H1 (cell line): ENCODE measurements around the gene ATP10D. TPM values are rescaled to one million over a fixed set of nuclear protein-coding genes. Genes with fewer than 3 reads are reported as not detected.

Experiments
- BACH1 ChIP-seq: IDR thresholded peaks from 2 replicates; pipeline ENCODE4 v1.6.1; 2012; ENCODE audit warnings: low read length, improper control_type of control experiment
- BRCA1 ChIP-seq: IDR thresholded peaks from 2 replicates; pipeline ENCODE4 v1.6.1; 2012; ENCODE audit warnings: low read depth, low read length, improper control_type of control experiment
- CBX5 ChIP-seq: fragments of 300-800, 300-1000 bp; sonication (generic); IDR thresholded peaks from 2 replicates; pipeline ENCODE4 v1.7.1; 2016; ENCODE audit warnings: antibody characterized with exemption, low read length, low read depth
- CHD7 ChIP-seq: fragments of 300-600 bp; sonication (generic); IDR thresholded peaks from 2 replicates; pipeline ENCODE4 v1.7.1; 2012; ENCODE audit warnings: low read length, moderate library complexity, mild to moderate bottlenecking, inconsistent platforms; ENCODE audit not compliant: insufficient replicate concordance
- HDAC2 ChIP-seq, 2 experiments: fragments of 300-600 bp in 1 of 2; sonication (generic) in 1 of 2; IDR thresholded peaks; 2 replicates each; pipeline ENCODE4 v1.6.1; 2011 to 2012; ENCODE audit warnings: low read depth in 2 of 2, low read length in 2 of 2, mild to moderate bottlenecking in 2 of 2, moderate library complexity in 2 of 2, borderline replicate concordance in 1 of 2, inconsistent platforms in 1 of 2
- JUND ChIP-seq: IDR thresholded peaks from 2 replicates; pipeline ENCODE4 v1.6.1; 2011; ENCODE audit warnings: mild to moderate bottlenecking, improper control_type of control experiment, low read length
- KDM5A ChIP-seq: fragments of 200-600 bp; IDR thresholded peaks from 2 replicates; pipeline ENCODE4 v1.7.1; 2012; ENCODE audit warnings: mild to moderate bottlenecking, low read length, inconsistent platforms, mixed read lengths
- PHF8 ChIP-seq: fragments of 200-600 bp; sonication (generic); conservative IDR thresholded peaks from 2 replicates; pipeline ENCODE4 v1.7.1; 2012; ENCODE audit warnings: low read depth, mild to moderate bottlenecking, inconsistent platforms, low read length, moderate library complexity
- POLR2AphosphoS5 ChIP-seq: IDR thresholded peaks from 2 replicates; pipeline ENCODE4 v1.6.1; 2011; ENCODE audit warnings: low read depth, low read length
- RBBP5 ChIP-seq: IDR thresholded peaks from 2 replicates; pipeline ENCODE4 v1.7.1; 2012; ENCODE audit warnings: low read depth, mild to moderate bottlenecking, inconsistent platforms, low read length, moderate library complexity, borderline replicate concordance
- polyA plus RNA-seq, 7 experiments: library from polyadenylated mRNA; depleted of rRNA in 3 of 7; stranded (reverse) in 5 of 7; unstranded in 2 of 7; fragments of >200 nt in 5 of 7; fragments of 200-250 nt in 2 of 7; gene quantifications; 1 replicate in 5 of 7; 2 replicates in 1 of 7; 4 replicates in 1 of 7; pipeline versions ENCODE4 v1.2.1 to v1.2.3, GENCODE V29; 2011 to 2013; ENCODE audit warnings: missing spikeins in 2 of 7, mixed read lengths in 2 of 7
- total RNA-seq: library from RNA; stranded (reverse); fragmentation: NEBNext Ultra II Directional; extraction: Animal tissue kit (Norgen Biotek cat#: 25700); gene quantifications from 2 replicates; pipeline ENCODE4 v1.2.1, GENCODE V29; 2021
- TF ChIP-seq, protein P1 (sequence below): IDR thresholded peaks from 2 replicates; pipeline ENCODE4 v1.6.1; 2012; ENCODE audit warnings: inconsistent platforms

The ATP10D gene
- total and polyA plus RNA-seq, 2 of the 8 experiments (the other 6 are each of a cell fraction or from before 2014, with no cell fraction given): 2.9 to 5.9 TPM

DNA sequence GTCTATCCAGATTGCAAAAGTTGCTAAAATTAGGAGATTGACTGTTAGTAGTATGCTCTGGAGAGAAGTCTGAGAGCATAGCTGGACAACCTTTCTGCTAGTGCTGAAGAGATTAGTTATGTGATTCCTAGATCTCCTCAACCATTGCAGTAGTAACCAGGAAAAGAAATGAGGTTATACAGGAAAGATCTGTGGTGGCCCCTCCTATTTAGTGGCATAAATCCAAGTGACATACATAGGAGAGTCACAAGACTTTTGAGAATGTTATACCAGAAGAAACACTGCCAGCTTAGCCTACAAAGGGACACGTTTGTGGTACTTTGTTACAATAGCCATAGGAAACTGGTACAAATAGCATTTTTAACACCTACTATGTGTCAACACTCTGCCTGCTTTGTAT lies 105.2 kb downstream of the ATP10D start (continued):
- no peak for TF ChIP-seq CHD7
- TF ChIP-seq BRCA1: no peak
- TF ChIP-seq KDM5A: no peak
- TF ChIP-seq HDAC2 (IDR thresholded peaks at IDR 0.05; ENCODE audit: borderline replicate concordance in 1 of 2, low read depth in 2 of 2, low read length in 2 of 2): no peak
- no peak for TF ChIP-seq JUND
- no peak for TF ChIP-seq POLR2AphosphoS5
- no peak for TF ChIP-seq RBBP5
- TF ChIP-seq, protein P1, sequence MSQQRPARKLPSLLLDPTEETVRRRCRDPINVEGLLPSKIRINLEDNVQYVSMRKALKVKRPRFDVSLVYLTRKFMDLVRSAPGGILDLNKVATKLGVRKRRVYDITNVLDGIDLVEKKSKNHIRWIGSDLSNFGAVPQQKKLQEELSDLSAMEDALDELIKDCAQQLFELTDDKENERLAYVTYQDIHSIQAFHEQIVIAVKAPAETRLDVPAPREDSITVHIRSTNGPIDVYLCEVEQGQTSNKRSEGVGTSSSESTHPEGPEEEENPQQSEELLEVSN: no peak
- no peak for TF ChIP-seq BACH1
- no peak for TF ChIP-seq PHF8
- no peak for TF ChIP-seq CBX5
